Measurements from ENCODE around the gene ARHGEF18. TPM values are rescaled to one million over a fixed set of nuclear protein-coding genes. Genes with fewer than 3 reads are reported as not detected.

ARHGEF18 gene
- total and polyA plus RNA-seq, 2 donors (not counting 1 experiment from before 2014, with no cell fraction given), result 74.0 to 94.9 TPM

GRCh38 chr19:7360393-7360984, 11.8 kb downstream of the ARHGEF18 start:
- no peak for TF ChIP-seq CTCF (IDR thresholded peaks at IDR 0.05)
- no peak for TF ChIP-seq EZH2 (IDR thresholded peaks at IDR 0.05; ENCODE audit: borderline replicate concordance, insufficient read depth, low read depth, low read length, poor library complexity, severe bottlenecking)

DNA sequence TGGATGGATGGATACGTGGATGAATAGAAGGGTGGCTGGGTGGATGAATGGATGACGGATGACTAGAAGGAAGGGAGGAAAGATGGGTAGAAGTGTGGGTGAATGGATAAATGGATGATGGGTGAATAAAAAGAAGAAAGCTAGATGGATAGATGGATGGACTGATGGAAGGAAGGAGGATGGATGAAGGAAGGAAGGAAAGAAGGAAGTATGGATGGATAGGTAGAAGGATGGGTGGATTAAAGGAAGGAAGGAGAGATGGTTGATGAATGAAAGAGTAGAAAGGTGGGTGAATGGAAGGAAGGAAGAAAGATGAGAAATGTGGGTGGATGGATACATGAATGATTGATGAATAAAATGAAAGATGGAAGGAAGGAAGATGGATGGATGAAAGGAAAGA, 14.5 kb downstream of the ARHGEF18 start:
- Histone ChIP-seq H3K36me3 (replicated peaks in 1 of 2; ENCODE audit: control extremely low read depth in 1 of 2, control insufficient read depth in 1 of 2, extremely low read depth in 1 of 2, insufficient read depth in 2 of 2, low read length in 1 of 2) (peaks cover 7 to 88% of the 10 kb centered on the region in 2 experiments), H3K4me1 (ENCODE audit: control insufficient read depth in 2 of 2, insufficient read depth in 2 of 2, low read length in 2 of 2) (peaks cover 9 to 26% of the 10 kb centered on the region in 2 donors), H3K27ac (ENCODE audit: low read length in 2 of 2) (peak overlapping the region in 1 of 2 donors; percentile 63), H3K27me3 (replicated peaks in 1 of 4; ENCODE audit: control extremely low read depth in 1 of 4, control insufficient read depth in 3 of 4, insufficient read depth in 4 of 4, low read length in 3 of 4) (no peaks in the 10 kb centered on the region), H2AFZ (ENCODE audit: insufficient read depth, low read depth, low read length, poor library complexity, severe bottlenecking) (no peak overlapping the region), H3K9me3 (ENCODE audit: control extremely low read depth in 1 of 3, control insufficient read depth in 2 of 3, insufficient read depth in 1 of 3, low read length in 2 of 3) (no peaks in the 10 kb centered on the region), H3K4me3 (ENCODE audit: control extremely low read depth in 1 of 5, extremely low read depth in 1 of 5, insufficient read depth in 1 of 5, low read depth in 2 of 5, low read length in 4 of 5) (no peak overlapping the region), H4K20me1 (ENCODE audit: control insufficient read depth, insufficient read depth, low read length, poor library complexity, severe bottlenecking) (peaks cover 94% of the 10 kb centered on the region), H3K9ac (ENCODE audit: low read length) (no peak overlapping the region), H3K79me2 (ENCODE audit: control insufficient read depth, insufficient read depth, low read length) (peaks cover 92% of the 10 kb centered on the region), H3K4me2 (replicated peaks; ENCODE audit: low read depth, low read length, poor library complexity, severe bottlenecking) (no peak overlapping the region)
- Mint-ChIP-seq H3K27me3 (no peaks in the 10 kb centered on the region), H3K27ac (peak overlapping the region; percentile 80), H3K4me1 (peaks cover 55% of the 10 kb centered on the region), H3K9me3 (ENCODE audit: insufficient read depth) (no peaks in the 10 kb centered on the region), H3K4me3 (no peak overlapping the region)
- POLR2A ChIA-PET, result no interaction called here
- ATAC-seq (ENCODE audit: low read depth) (no peak), DNase-seq (no peak)
- TF ChIP-seq CTCF (IDR thresholded peaks at IDR 0.05) (peak; percentile 6), EZH2 (IDR thresholded peaks at IDR 0.05; ENCODE audit: borderline replicate concordance, insufficient read depth, low read depth, low read length, poor library complexity, severe bottlenecking) (no peak)
- WGBS (ENCODE audit: insufficient coverage), result 98% methylated on average over 2 of the region's 2 CpGs
- intact Hi-C loops (cut with micrococcal nuclease), result no loop called here
- CTCF ChIA-PET, result interaction anchor here (1.0 kb wide), 1 partner anchor 9 kb away, joined by 5 read pairs; no protein-coding TSS in a partner anchor

More at GRCh38 chr19:7360393-7360984, 11.8 kb downstream of the ARHGEF18 start:
- Histone ChIP-seq H4K20me1 (ENCODE audit: control insufficient read depth, insufficient read depth, low read length, poor library complexity, severe bottlenecking) (peaks cover 100% of the 10 kb centered on the region), H3K36me3 (replicated peaks in 1 of 2; ENCODE audit: control extremely low read depth in 1 of 2, control insufficient read depth in 1 of 2, extremely low read depth in 1 of 2, insufficient read depth in 2 of 2, low read length in 1 of 2) (peaks cover 5 to 94% of the 10 kb centered on the region in 2 experiments), H2AFZ (ENCODE audit: insufficient read depth, low read depth, low read length, poor library complexity, severe bottlenecking) (no peak overlapping the region), H3K4me3 (ENCODE audit: control extremely low read depth in 1 of 5, extremely low read depth in 1 of 5, insufficient read depth in 1 of 5, low read depth in 2 of 5, low read length in 4 of 5) (no peak overlapping the region), H3K4me1 (ENCODE audit: control insufficient read depth in 2 of 2, insufficient read depth in 2 of 2, low read length in 2 of 2) (peaks cover 31 to 51% of the 10 kb centered on the region in 2 donors), H3K79me2 (ENCODE audit: control insufficient read depth, insufficient read depth, low read length) (peaks cover 100% of the 10 kb centered on the region), H3K4me2 (replicated peaks; ENCODE audit: low read depth, low read length, poor library complexity, severe bottlenecking) (no peak overlapping the region), H3K27ac (ENCODE audit: low read length in 2 of 2) (peak overlapping the region in 1 of 2 donors; percentile 2), H3K9ac (ENCODE audit: low read length) (no peak overlapping the region), H3K27me3 (replicated peaks in 1 of 4; ENCODE audit: control extremely low read depth in 1 of 4, control insufficient read depth in 3 of 4, insufficient read depth in 4 of 4, low read length in 3 of 4) (no peaks in the 10 kb centered on the region), H3K9me3 (ENCODE audit: control extremely low read depth in 1 of 3, control insufficient read depth in 2 of 3, insufficient read depth in 1 of 3, low read length in 2 of 3) (no peaks in the 10 kb centered on the region)
- no peaks in the 10 kb centered on the region for H3K9me3 Mint-ChIP-seq (ENCODE audit: insufficient read depth)
- ChIA-PET POLR2A (interaction anchor here (2.4 kb wide), 1 partner anchor 12 kb away, joined by 7 read pairs; the partner anchor contains the start of gene ARHGEF18), CTCF (interaction anchor here (0.6 to 2.8 kb wide), 7 partner anchors 11 to 175 kb away, joined by 3 to 8 read pairs (median 4); partner anchors contain the start of gene ARHGEF18)
- no peaks in the 10 kb centered on the region for H3K27me3 Mint-ChIP-seq
- intact Hi-C loops (cut with micrococcal nuclease), result no loop called here
- ATAC-seq (ENCODE audit: low read depth), result no peak
- peaks cover 63% of the 10 kb centered on the region for H3K4me1 Mint-ChIP-seq
- WGBS (ENCODE audit: insufficient coverage), result 97% methylated on average over 5 of the region's 8 CpGs
- peak overlapping the region; percentile 34 for H3K27ac Mint-ChIP-seq
- H3K4me3 Mint-ChIP-seq, result no peak overlapping the region
- no peak for DNase-seq

Data from B cell (primary cell).